Islet of Langerhans (tissue), 1 donor: ENCODE data around the gene RELN.

Source experiments
- FAIRE-seq: peaks from one replicate; lab custom pipeline; 2011; peaks lifted over from hg19 to GRCh38; lab: Jason Lieb, UNC

Gene RELN

GRCh38 chr7:103632005-103632639, 357.3 kb downstream of the RELN start:
- no peak for FAIRE-seq

DNA sequence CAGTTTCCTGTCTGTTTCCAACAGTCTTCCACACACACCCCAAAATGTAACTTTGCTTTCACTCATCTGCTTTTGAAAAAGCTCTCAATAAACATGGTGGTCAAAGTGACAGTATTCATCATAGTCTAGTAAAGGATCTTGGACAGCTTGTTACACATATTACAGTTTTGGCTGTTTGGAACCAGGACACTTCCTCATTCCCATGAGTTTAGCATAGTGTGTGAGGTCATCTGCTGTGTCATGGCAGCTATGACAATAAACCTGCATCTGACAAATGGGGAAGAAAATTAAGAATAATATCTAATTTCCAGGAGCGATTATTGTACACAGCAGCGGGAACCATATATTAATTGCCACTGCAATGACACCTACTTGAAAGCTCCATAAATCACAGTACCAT, 359.1 kb downstream of the RELN start:
- FAIRE-seq, result no peak

- no peak for FAIRE-seq
Measured at GRCh38 chr7:103628742-103629141, 360.7 kb downstream of the RELN start.

DNA sequence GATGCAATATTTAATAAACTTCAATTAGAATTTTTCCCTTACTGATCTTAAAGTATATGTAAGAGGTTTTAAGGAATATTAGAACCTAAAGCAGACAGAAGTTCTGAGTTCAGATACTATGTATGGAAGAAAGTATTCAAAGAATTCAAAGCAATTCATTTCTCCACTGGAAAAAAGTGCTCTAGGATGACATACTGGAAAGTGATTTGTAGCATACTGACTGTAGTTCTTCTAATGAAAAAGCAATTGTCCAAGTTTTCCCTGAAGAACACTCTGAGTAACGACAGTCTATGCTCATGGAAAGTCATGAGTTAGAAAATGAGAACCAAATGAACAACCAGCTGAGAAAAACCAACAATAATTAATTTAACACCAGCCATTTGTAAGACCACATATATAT, 362.7 kb downstream of the RELN start:
- no peak for FAIRE-seq

GRCh38 chr7:103622274-103622673, 367.2 kb downstream of the RELN start:
- no peak for FAIRE-seq

DNA sequence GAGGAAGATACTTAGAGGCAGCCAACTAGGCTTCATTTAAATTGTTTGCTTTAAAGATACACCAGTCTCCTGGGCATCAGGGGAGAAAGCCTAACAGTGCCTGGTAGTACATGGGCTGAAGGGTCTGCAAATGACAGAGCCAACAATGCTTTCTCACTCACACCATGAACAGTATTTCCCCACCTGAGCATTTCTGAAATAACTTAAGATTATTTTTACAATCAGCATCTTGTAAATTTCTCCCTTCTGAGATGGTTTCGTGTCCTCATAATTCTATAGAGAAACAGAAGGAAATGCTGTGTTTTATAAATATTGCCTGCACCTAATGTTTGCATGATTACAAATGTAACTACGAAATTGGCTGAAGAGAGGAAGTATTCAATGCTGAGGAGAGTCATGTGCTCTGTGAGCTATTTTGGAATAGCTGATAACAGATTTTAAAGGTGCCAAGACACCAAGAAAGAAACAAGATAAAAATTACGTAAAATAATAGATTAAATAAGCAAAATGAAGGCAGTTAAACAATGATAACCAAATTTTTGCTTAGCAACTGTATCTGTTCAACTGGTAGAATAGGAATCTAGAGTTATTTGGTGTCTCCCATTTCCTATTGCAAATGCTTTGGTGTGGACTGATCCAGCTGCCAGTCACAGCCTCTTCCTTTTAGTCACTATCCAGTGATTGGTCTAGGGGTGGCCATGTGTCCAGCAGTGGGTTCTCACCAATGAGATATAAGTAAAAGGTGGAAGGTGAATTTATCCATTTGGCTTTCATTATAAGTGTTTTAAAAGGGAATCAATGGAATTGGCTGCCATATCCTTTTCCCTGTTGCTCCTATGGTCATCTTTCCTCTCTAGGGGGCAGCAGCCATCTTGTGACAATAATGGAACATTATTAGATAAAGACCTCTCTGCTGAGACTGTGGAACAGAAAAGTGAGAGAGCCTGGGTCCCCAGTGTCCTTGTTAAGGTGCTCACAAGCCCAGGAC, 375.5 kb downstream of the RELN start:
- no peak for FAIRE-seq

DNA sequence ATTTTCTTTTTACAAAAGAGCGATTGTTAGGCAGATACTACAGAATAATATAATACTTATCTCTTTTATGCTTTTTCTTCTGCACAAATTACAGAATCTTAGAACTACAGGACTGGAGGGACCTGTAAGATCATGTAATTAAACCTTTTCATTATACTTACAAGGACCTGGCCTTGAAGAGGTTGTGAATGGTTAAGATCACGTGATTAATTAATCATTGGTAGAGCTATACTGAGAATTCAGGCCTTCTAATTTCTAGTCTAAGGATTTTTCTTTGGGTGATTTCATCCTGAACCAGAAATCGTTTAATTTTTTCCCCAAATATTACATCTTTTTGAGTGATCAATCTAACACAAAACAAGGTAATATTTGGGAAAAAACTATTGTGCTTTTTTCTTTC, 379.7 kb downstream of the RELN start:
- no peak for FAIRE-seq

DNA sequence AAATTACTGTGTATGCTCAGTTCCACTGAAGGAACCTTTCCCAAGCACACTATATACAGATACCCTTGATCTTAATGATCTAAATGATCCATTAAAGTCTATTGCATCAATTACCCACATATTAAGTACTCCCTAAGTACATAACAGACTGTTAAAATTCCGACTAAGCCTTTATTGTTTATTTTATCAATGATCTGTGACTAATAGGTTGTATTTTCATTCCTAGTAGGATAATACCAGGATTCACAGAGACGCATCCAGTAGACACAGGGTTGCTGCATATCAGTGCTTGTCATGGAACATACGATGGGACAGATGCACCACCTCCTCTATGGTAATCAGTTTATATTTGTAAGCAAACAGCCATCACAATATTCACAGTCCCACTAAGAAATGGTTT, 383.8 kb downstream of the RELN start:
- FAIRE-seq, result no peak

- FAIRE-seq, result no peak
Measured at GRCh38 chr7:103598326-103598905, 391.0 kb downstream of the RELN start.

GRCh38 chr7:103597606-103598005, 391.9 kb downstream of the RELN start:
- FAIRE-seq, result no peak

- no peak for FAIRE-seq
Measured at GRCh38 chr7:103594186-103594585, 395.3 kb downstream of the RELN start.

DNA sequence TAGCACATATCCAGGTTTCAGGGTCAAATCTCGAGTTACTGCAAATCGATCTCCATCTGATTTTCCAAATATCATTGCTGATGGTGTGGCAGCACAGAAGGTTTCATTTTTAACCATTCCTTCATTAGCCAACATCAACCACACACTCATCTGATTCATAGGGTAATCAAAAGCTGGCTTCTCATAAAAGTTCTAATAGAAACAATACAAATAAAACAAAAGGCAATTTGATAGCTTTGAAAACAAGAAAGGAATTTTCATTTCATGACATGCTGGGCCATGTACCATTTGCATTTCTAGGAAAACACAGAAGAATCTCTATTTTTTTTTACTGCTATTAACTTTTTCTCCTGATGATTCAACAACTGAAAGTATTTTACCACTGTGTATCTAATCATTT, 395.8 kb downstream of the RELN start:
- no peak for FAIRE-seq

- FAIRE-seq, result no peak
Measured at GRCh38 chr7:103592844-103593243, 396.6 kb downstream of the RELN start.

GRCh38 chr7:103592187-103592586, 397.3 kb downstream of the RELN start:
- no peak for FAIRE-seq

DNA sequence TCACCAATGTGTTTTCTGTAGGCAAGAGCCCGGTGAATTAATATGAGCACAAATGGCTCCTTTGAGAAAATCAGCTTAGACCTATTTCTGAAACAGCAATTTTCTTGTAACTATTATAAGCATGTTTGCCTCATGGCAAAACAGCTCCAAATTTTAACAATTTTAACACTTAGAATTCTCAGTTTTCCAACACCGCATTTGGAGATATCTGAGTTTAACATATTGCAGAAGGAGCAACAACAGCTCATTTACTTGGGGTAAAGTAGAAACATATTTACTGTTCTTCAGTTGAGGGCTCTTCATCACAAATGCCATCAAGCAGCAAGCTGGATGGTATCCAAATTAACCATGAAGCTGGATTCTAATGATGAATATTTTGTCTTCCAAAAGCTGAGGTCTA, 409.4 kb downstream of the RELN start:
- no peak for FAIRE-seq

GRCh38 chr7:103577059-103577458, 412.4 kb downstream of the RELN start:
- no peak for FAIRE-seq

- no peak for FAIRE-seq
Measured at GRCh38 chr7:103576641-103577040, 412.8 kb downstream of the RELN start.

- no peak for FAIRE-seq
Measured at GRCh38 chr7:103574576-103574975, 414.9 kb downstream of the RELN start.

DNA sequence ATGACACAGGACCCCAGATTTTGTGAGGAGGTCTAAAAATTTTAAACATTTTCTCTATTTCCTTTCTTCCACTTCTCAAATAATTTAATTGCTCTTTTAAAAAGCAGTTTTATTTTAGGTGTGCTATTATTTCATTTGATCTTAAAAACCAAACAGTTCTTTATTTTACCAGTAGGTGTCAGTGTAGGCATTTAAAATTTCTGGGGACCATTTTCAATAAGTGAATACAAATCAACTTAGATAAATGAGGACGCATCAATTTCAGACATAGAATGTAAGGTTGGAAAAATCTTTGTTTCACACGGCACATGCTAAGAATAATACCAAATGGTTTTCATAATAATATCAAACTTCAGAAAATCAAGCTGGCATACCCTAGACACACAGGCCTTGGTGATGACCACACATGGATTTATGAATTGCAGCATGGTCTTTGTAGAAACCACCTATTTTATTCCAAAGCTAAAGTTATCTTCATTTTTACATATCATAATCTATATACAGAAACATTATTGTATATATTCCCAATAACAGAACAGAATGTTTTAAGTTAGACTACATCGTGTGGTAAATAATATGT, 415.9 kb downstream of the RELN start:
- FAIRE-seq, result peak; percentile 100

- FAIRE-seq, result no peak
Measured at GRCh38 chr7:103571586-103571985, 417.9 kb downstream of the RELN start.

DNA sequence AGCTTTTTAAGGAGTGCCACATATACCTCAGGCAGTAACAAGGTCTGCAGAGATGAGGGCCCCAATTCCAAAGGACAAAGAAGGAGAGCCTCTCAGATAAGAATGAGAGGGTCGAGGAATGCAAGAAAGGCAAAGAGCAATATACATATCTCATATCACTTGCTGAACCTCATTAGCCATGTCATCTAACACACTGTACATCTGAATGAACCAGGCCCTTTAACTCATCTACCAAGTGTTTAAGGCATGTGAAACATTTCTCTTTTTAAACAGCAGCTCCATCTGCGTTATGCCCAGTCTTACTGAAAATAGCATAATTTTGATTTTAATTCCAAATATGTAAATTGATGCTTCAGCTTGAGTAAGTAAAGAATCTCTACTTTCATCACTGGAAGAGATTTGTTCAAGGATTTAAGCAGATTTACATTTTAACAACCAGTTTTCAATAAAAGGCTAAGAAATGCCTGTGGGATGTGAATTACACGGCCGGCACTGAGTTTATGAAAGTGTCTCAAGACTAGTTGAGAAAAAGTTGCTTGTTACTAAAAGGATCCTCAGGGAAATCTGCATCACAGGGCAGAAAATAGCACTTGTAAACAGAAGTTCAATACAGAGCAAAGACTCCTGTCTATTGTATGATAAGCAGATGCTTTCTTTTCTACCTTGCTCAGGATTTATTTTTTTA, 419.7 kb downstream of the RELN start:
- FAIRE-seq, result no peak

- no peak for FAIRE-seq
Measured at GRCh38 chr7:103564416-103564815, 425.0 kb downstream of the RELN start.
